Activated naive CD8-positive, alpha-beta T cell treated with anti-CD3 and anti-CD28 coated beads, Interleukin-2, amount 50 U/mL, for 16 hours (primary cell): ENCODE measurements around the gene EPM2A.

ENCODE experiments used
- DNase-seq: peaks from one replicate; pipeline ENCODE4 v3.0.0-alpha.2; 2020; ENCODE audit warnings: low read depth, low spot score

EPM2A gene

DNA sequence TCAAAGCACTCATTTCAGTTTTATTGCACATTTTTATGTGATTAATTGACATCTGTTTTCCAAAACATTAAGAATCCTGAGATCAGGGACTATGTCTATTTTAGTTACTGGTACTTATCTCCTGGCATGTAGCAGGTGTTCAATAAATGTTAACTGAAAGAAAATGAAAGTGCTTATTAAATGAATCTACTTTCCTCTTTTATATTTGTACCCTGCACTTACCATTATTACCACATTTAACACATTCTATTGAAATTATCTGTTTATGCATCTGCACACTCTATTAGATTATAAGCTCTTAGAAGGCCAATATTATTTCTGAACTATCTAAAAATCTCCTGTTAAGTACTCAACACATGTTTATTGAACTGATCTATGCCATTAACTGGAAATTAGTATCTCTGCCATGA, 131.9 kb downstream of the EPM2A start:
- no peak for DNase-seq

DNA sequence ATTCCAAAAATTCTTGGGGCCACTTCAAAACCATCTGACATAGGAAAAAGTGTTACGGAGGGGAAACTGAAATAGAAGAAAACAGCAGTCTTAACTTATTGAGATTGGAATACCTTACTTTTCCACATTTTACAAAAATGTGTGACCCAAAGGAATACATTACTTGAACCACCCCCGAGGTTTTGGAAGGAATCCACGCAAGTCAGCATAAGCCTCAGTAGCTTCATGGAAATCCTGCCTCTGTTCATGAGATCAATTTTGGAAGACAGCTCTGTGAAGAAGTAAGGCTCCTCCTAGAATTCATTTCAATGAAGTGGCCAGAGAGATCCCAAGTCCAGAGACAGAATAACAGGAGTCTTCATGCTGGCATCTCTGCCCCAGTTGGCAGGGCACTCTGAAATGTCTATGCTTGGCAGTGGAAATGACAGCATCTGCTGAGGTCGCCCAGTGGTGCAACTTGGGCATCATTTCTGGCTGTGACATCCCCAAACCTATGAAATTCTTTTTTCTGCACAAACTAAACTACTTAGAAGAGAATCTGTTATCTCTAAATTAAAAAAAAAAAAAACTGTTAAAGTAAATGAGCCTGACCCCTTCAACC, 132.5 kb downstream of the EPM2A start:
- no peak for DNase-seq

DNA sequence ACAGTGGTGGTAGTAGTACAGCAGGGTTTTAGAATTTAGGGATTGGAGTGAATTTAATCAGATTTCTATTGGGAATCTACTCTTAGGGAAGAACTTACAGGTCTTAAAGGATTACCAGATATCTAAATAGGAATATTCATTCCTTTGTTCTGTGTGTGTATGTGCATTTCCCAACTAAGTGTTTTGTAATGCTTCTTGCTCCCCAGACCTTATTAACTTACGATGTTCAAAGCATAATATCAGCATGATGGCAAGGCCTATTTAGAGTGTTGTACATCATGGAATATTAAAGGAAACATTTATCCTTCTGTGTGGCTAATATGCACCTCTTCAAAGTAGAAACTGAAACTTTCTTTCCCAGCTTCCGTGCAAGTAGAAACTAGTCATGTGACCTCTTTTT, 133.9 kb downstream of the EPM2A start:
- DNase-seq = no peak

DNA sequence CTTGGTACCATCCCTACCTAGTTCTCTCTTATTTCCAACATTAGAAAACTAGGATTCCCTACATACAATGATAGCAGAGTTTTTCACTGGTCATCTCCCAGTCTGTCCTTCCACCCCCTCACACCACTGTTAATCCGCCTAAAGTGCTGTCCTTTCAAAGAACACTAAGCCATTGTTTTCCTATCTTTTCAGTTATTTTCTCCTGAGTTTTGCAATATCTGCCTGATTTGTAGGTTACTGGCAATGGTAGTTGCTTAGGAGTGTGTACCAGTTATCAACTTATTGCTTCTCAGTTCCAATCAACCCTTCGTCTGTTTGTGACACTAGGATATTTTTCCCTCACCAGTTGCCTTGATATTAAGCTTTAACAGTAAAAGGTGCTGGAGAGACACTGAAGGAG, 135.0 kb downstream of the EPM2A start:
- no peak for DNase-seq

DNA sequence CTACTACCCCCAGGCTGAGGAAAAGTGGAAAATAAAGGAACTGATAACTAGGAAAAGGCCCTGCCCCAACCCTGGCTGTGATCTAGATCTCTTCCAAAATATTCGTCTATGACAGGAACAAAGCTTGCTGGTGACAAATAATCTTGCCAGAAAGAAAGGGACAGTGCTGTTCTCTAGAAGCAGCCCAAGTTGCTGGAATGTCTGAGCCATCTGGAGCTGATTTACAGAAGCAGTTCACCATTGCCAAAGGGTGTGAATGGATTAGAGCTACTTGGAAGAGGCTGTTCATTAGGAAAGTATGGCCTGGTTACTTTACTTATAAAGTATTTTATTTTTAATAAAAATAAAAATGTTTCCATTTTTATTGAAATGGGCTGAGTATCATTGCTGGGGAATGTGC, 146.3 kb downstream of the EPM2A start:
- DNase-seq = no peak

DNA sequence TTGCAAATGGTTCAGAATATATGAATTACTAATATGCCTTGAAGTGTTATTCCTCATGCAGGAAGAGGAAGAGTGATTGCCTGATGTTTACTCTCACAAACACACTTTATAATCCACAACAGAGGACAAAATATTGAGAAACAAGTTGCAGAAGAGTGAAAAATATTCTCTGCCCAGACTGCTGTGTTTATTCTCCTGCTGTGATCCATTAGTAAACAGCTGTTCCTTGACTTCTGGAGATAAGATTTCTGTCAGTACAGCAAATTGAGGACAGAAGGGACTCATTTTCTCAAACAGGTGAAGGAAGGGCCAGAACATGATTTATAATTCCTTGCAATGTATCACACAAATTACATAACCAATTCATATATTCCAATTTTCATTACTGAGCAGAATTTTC, 148.0 kb downstream of the EPM2A start:
- no peak for DNase-seq

DNA sequence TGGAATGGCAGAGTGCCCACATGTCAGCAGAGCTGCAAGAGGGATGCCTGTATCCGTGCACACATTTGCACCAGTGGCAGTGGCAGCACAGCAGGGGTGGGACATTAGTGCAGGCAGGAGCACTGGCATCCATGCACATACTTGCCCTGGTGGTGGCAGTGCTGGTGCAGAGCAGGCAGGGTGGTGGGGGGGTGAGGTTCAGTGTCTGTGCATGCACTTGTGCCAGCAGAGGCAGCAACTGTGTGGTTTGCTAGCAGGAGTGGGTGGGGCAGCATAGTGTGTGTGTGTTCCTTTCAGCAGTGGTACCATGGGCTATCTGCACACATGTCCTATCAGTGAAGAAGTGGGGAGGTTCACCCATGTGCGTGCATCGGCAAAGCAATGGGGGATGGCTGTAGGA, 151.6 kb downstream of the EPM2A start:
- no peak for DNase-seq
